ENCODE results near the gene CLMN. TPM values are rescaled to one million over a fixed set of nuclear protein-coding genes. Genes with fewer than 3 reads are reported as not detected.

The CLMN gene
- total and polyA plus RNA-seq, 2 donors (not counting 1 experiment from before 2014, with no cell fraction given): 9.6 to 51.5 TPM

GRCh38 chr14:95190857-95191256, 128.9 kb downstream of the CLMN start:
- Histone ChIP-seq H3K4me1 (ENCODE audit: control insufficient read depth in 2 of 2, insufficient read depth in 2 of 2, low read length in 2 of 2) (peaks cover 2% of the 10 kb centered on the region in 2 donors), H4K20me1 (ENCODE audit: control insufficient read depth, insufficient read depth, low read length, poor library complexity, severe bottlenecking) (no peaks in the 10 kb centered on the region), H3K79me2 (ENCODE audit: control insufficient read depth, insufficient read depth, low read length) (no peaks in the 10 kb centered on the region), H3K27ac (ENCODE audit: low read length in 2 of 2) (no peak overlapping the region), H2AFZ (ENCODE audit: insufficient read depth, low read depth, low read length, poor library complexity, severe bottlenecking) (no peak overlapping the region), H3K27me3 (replicated peaks in 1 of 4; ENCODE audit: control extremely low read depth in 1 of 4, control insufficient read depth in 3 of 4, insufficient read depth in 4 of 4, low read length in 3 of 4) (peaks cover 0 to 6% (median 0%) of the 10 kb centered on the region in 4 experiments), H3K4me3 (ENCODE audit: control extremely low read depth in 1 of 5, extremely low read depth in 1 of 5, insufficient read depth in 1 of 5, low read depth in 2 of 5, low read length in 4 of 5) (no peak overlapping the region), H3K9me3 (ENCODE audit: control extremely low read depth in 1 of 3, control insufficient read depth in 2 of 3, insufficient read depth in 1 of 3, low read length in 2 of 3) (peaks cover 0 to 6% (median 0%) of the 10 kb centered on the region in 3 donors), H3K4me2 (replicated peaks; ENCODE audit: low read depth, low read length, poor library complexity, severe bottlenecking) (no peak overlapping the region), H3K36me3 (replicated peaks in 1 of 2; ENCODE audit: control extremely low read depth in 1 of 2, control insufficient read depth in 1 of 2, extremely low read depth in 1 of 2, insufficient read depth in 2 of 2, low read length in 1 of 2) (no peaks in the 10 kb centered on the region), H3K9ac (ENCODE audit: low read length) (no peak overlapping the region)
- TF ChIP-seq EZH2 (IDR thresholded peaks at IDR 0.05; ENCODE audit: borderline replicate concordance, insufficient read depth, low read depth, low read length, poor library complexity, severe bottlenecking) (no peak), CTCF (IDR thresholded peaks at IDR 0.05) (no peak)
- DNase-seq: no peak
- Mint-ChIP-seq H3K9me3 (ENCODE audit: insufficient read depth) (peaks cover 3% of the 10 kb centered on the region), H3K4me1 (peaks cover 3% of the 10 kb centered on the region), H3K27me3 (peaks cover 4% of the 10 kb centered on the region), H3K27ac (no peak overlapping the region), H3K4me3 (no peak overlapping the region)
- POLR2A ChIA-PET: no interaction called here
- intact Hi-C loops (cut with micrococcal nuclease): no loop called here
- 96% methylated on average over 4 of the region's 7 CpGs for WGBS (ENCODE audit: insufficient coverage)
- CTCF ChIA-PET: no interaction called here
- ATAC-seq (ENCODE audit: low read depth): no peak

GRCh38 chr14:95190346-95190840, 129.3 kb downstream of the CLMN start:
- ChIA-PET POLR2A (no interaction called here), CTCF (no interaction called here)
- no peak overlapping the region for H3K4me3 ChIP-seq (ENCODE audit: control extremely low read depth in 1 of 5, extremely low read depth in 1 of 5, insufficient read depth in 1 of 5, low read depth in 2 of 5, low read length in 4 of 5)
- H3K27ac ChIP-seq (ENCODE audit: low read length in 2 of 2): no peak overlapping the region
- TF ChIP-seq EZH2 (IDR thresholded peaks at IDR 0.05; ENCODE audit: borderline replicate concordance, insufficient read depth, low read depth, low read length, poor library complexity, severe bottlenecking) (no peak), CTCF (IDR thresholded peaks at IDR 0.05) (no peak)
- H3K9me3 ChIP-seq (ENCODE audit: control extremely low read depth in 1 of 3, control insufficient read depth in 2 of 3, insufficient read depth in 1 of 3, low read length in 2 of 3): peaks cover 0 to 6% (median 0%) of the 10 kb centered on the region in 3 donors
- H3K36me3 ChIP-seq (replicated peaks in 1 of 2; ENCODE audit: control extremely low read depth in 1 of 2, control insufficient read depth in 1 of 2, extremely low read depth in 1 of 2, insufficient read depth in 2 of 2, low read length in 1 of 2): no peaks in the 10 kb centered on the region
- 84% methylated on average over 2 of the region's 4 CpGs for WGBS (ENCODE audit: insufficient coverage)
- Mint-ChIP-seq H3K4me3 (no peak overlapping the region), H3K9me3 (ENCODE audit: insufficient read depth) (peaks cover 3% of the 10 kb centered on the region), H3K27ac (no peak overlapping the region), H3K4me1 (peaks cover 7% of the 10 kb centered on the region), H3K27me3 (peaks cover 8% of the 10 kb centered on the region)
- DNase-seq (no peak), ATAC-seq (ENCODE audit: low read depth) (no peak)
- no peak overlapping the region for H3K4me2 ChIP-seq (replicated peaks; ENCODE audit: low read depth, low read length, poor library complexity, severe bottlenecking)
- intact Hi-C loops (cut with micrococcal nuclease): no loop called here
- H3K27me3 ChIP-seq (replicated peaks in 1 of 4; ENCODE audit: control extremely low read depth in 1 of 4, control insufficient read depth in 3 of 4, insufficient read depth in 4 of 4, low read length in 3 of 4): peaks cover 0 to 10% (median 1%) of the 10 kb centered on the region in 4 experiments
- H3K4me1 ChIP-seq (ENCODE audit: control insufficient read depth in 2 of 2, insufficient read depth in 2 of 2, low read length in 2 of 2): peaks cover 4 to 5% of the 10 kb centered on the region in 2 donors
- H3K79me2 ChIP-seq (ENCODE audit: control insufficient read depth, insufficient read depth, low read length): no peaks in the 10 kb centered on the region
- no peak overlapping the region for H3K9ac ChIP-seq (ENCODE audit: low read length)
- H2AFZ ChIP-seq (ENCODE audit: insufficient read depth, low read depth, low read length, poor library complexity, severe bottlenecking): no peak overlapping the region
- H4K20me1 ChIP-seq (ENCODE audit: control insufficient read depth, insufficient read depth, low read length, poor library complexity, severe bottlenecking): no peaks in the 10 kb centered on the region
